CMK (cell line): ENCODE results near the gene LTBP4.
"Not testable (repeated sequence)": the region's sequence is repeated elsewhere in the genome, so short reads cannot be mapped to it uniquely, and the experiment has no call there.

Source experiments
- DNase-seq: peaks from one replicate; pipeline ENCODE4 v3.0.0-alpha.2; 2010; ENCODE audit warnings: low read depth

LTBP4 gene

GRCh38 chr19:40601134-40601974 is at the start of gene LTBP4:
Gene LTBP4, plus strand, starts transcription at chr19:40601369. Its CDS starts 19 bp downstream, at chr19:40601388.
- DNase-seq = no peak

GRCh38 chr19:40552848-40553247 is 48.3 kb upstream of the LTBP4 start:
- no peak for DNase-seq

- no peak for DNase-seq
Observed at GRCh38 chr19:40553885-40554857, 47.0 kb upstream of the LTBP4 start.

- no peak for DNase-seq
Observed at GRCh38 chr19:40555978-40556689, 45.0 kb upstream of the LTBP4 start.

GRCh38 chr19:40556953-40557530 is 44.1 kb upstream of the LTBP4 start:
- no peak for DNase-seq

- no peak for DNase-seq
Observed at GRCh38 chr19:40559394-40559793, 41.8 kb upstream of the LTBP4 start.

GRCh38 chr19:40560092-40560507 is 41.1 kb upstream of the LTBP4 start:
- DNase-seq = no peak

- DNase-seq = no peak
Observed at GRCh38 chr19:40561947-40562346, 39.2 kb upstream of the LTBP4 start.

GRCh38 chr19:40564535-40564934 is 36.6 kb upstream of the LTBP4 start:
- not testable (repeated sequence) for DNase-seq

GRCh38 chr19:40565355-40565754 is 35.8 kb upstream of the LTBP4 start:
- DNase-seq = no peak

GRCh38 chr19:40565910-40566495 is 35.2 kb upstream of the LTBP4 start:
- no peak for DNase-seq

GRCh38 chr19:40567040-40567749 is 34.0 kb upstream of the LTBP4 start:
- DNase-seq = no peak

GRCh38 chr19:40567750-40568494 is 33.2 kb upstream of the LTBP4 start:
- DNase-seq = no peak

GRCh38 chr19:40570313-40571004 is 30.7 kb upstream of the LTBP4 start:
- DNase-seq = peak; percentile 100

- no peak for DNase-seq
Observed at GRCh38 chr19:40571005-40571318, 30.2 kb upstream of the LTBP4 start.

- DNase-seq = no peak
Observed at GRCh38 chr19:40571831-40572495, 29.2 kb upstream of the LTBP4 start.

GRCh38 chr19:40575326-40575725 is 25.8 kb upstream of the LTBP4 start:
- DNase-seq = no peak

GRCh38 chr19:40576151-40576584 is 25.0 kb upstream of the LTBP4 start:
- no peak for DNase-seq
